Measurements from ENCODE around the gene PWWP2B. TPM values are rescaled to one million over a fixed set of nuclear protein-coding genes. Genes with fewer than 3 reads are reported as not detected.
"Not testable (repeated sequence)": the region's sequence is repeated elsewhere in the genome, so short reads cannot be mapped to it uniquely, and the experiment has no call there.

PWWP2B gene
- polyA plus RNA-seq, 2 of the 4 experiments (the other 2 are of a cell fraction), result 2.8 to 7.3 TPM

DNA sequence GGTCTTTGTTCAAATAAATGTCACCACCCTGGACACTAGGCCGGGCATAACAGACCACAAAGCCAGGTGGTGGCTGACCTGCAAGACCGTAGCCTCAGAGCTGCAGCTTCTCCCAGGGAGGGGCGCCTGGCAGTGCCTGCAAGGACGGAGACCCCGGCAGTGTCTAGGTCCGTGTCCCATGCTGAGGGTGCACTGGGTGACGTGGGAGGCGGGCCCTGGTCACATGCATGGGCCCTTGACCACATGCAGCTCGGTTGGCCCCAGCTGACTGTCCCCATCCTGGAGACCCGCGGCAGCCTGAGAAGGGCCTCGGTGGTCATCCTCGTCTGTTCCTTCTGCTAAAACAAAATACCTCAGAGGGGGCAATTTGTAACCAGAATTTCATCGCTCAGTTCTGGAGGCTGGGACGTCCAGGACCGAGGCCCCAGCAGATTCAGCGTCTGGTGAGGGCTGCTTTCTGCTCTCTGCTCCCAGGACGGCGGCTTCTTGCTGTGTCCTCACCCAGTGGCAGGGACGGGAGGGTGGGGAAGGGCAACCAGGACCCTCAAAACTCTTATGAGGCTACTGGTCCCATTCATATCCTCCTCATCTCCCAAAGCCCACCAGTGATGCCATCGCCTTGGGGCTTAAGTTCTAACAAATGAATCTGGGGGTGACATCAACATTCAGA lies 36.8 kb downstream of the PWWP2B start:
- DNase-seq (ENCODE audit: low read depth in 1 of 2, low spot score in 1 of 2) (no peak), ATAC-seq (no peak), FAIRE-seq (no peak)
- no peaks in the 10 kb centered on the region for H3K9me3 ChIP-seq
- no peak overlapping the region for H3K4me3 ChIP-seq
- H3K4me1 ChIP-seq, result peaks cover 8% of the 10 kb centered on the region
- H3K4me2 ChIP-seq, result peak overlapping the region; percentile 71
- WGBS (ENCODE audit: missing lambda C conversion rate), result 89% methylated on average over 21 of the region's 21 CpGs
- TF ChIP-seq ZC3H11A (IDR thresholded peaks at IDR 0.05) (no peak), HOXA7 (CRISPR knock-in tag; IDR thresholded peaks at IDR 0.05) (no peak), EHF (CRISPR knock-in tag; IDR thresholded peaks at IDR 0.05) (no peak), PBX3 (IDR thresholded peaks at IDR 0.05) (no peak), ESRRA (IDR thresholded peaks at IDR 0.05; ENCODE audit: borderline replicate concordance, low read length) (no peak), FOSB (CRISPR knock-in tag; IDR thresholded peaks at IDR 0.05) (no peak), BCL3 (IDR thresholded peaks at IDR 0.05) (no peak), SREBF2 (IDR thresholded peaks at IDR 0.05) (no peak), JUN (IDR thresholded peaks at IDR 0.05) (no peak), MYC (IDR thresholded peaks at IDR 0.05; ENCODE audit: borderline replicate concordance, low read length) (no peak)
- TF ChIP-seq, protein P1, sequence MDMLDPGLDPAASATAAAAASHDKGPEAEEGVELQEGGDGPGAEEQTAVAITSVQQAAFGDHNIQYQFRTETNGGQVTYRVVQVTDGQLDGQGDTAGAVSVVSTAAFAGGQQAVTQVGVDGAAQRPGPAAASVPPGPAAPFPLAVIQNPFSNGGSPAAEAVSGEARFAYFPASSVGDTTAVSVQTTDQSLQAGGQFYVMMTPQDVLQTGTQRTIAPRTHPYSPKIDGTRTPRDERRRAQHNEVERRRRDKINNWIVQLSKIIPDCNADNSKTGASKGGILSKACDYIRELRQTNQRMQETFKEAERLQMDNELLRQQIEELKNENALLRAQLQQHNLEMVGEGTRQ (IDR thresholded peaks at IDR 0.05), result no peak
- TF ChIP-seq, protein P2, sequence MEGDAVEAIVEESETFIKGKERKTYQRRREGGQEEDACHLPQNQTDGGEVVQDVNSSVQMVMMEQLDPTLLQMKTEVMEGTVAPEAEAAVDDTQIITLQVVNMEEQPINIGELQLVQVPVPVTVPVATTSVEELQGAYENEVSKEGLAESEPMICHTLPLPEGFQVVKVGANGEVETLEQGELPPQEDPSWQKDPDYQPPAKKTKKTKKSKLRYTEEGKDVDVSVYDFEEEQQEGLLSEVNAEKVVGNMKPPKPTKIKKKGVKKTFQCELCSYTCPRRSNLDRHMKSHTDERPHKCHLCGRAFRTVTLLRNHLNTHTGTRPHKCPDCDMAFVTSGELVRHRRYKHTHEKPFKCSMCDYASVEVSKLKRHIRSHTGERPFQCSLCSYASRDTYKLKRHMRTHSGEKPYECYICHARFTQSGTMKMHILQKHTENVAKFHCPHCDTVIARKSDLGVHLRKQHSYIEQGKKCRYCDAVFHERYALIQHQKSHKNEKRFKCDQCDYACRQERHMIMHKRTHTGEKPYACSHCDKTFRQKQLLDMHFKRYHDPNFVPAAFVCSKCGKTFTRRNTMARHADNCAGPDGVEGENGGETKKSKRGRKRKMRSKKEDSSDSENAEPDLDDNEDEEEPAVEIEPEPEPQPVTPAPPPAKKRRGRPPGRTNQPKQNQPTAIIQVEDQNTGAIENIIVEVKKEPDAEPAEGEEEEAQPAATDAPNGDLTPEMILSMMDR (IDR thresholded peaks at IDR 0.05), result no peak
- POLR2A ChIA-PET, result interaction anchor here (1.2 kb wide), 1 partner anchor 13 kb away, joined by 3 read pairs; no protein-coding TSS in a partner anchor
- CTCF ChIA-PET, result interaction anchor here (0.6 to 1.2 kb wide), 4 partner anchors 9 to 515 kb away, joined by 3 read pairs; no protein-coding TSS in a partner anchor
- H3K27ac ChIP-seq, result peak overlapping the region; percentile 68 to 81

DNA sequence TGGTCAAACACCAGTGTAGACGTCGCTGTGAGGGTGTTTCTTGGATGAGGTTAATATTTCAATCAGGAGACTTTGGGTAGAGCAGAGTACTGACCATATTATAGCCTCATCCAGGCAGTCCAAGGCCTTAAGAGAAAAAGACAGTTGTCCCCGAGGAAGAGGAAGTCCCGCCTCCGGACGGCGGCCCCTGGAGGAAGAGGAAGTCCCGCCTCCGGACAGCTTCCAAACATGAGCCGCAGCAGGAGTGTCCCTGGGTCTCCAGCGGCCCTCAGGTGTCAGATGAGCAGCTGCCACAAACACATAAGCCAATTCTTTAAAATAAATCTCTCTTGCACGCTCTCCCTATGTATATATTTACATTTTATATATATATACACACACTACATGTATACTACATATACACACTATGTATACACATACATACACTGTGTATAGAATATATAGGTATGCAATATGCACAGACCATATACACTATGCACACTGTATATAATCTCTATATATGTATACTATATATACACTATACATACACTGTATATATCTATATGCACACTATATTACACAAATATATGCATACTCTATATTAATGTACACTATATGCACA lies 37.5 kb downstream of the PWWP2B start:
- Histone ChIP-seq H3K4me1 (peaks cover 6% of the 10 kb centered on the region), H3K4me3 (no peak overlapping the region), H3K27ac (peak overlapping the region; percentile 68 to 81), H3K9me3 (no peaks in the 10 kb centered on the region), H3K4me2 (peak overlapping the region; percentile 71)
- TF ChIP-seq CHD4 (IDR thresholded peaks at IDR 0.05; ENCODE audit: borderline replicate concordance) (no peak), ZC3H11A (IDR thresholded peaks at IDR 0.05) (no peak), FOSL2 (IDR thresholded peaks at IDR 0.05) (no peak), FOSL2 (CRISPR knock-in tag; IDR thresholded peaks at IDR 0.05) (no peak), JUN (IDR thresholded peaks at IDR 0.05) (no peak), RCOR1 (IDR thresholded peaks at IDR 0.05; ENCODE audit: low read depth, low read length) (no peak), ZNF302 (CRISPR knock-in tag; IDR thresholded peaks at IDR 0.05) (no peak), CBX8 (IDR thresholded peaks at IDR 0.05) (no peak), MYC (IDR thresholded peaks at IDR 0.05; ENCODE audit: borderline replicate concordance, low read length) (no peak), CHD2 (IDR thresholded peaks at IDR 0.05; ENCODE audit: low read length, partially characterized antibody) (no peak), RARB (CRISPR knock-in tag; IDR thresholded peaks at IDR 0.05) (no peak)
- TF ChIP-seq, protein P2 (IDR thresholded peaks at IDR 0.05), result no peak
- TF ChIP-seq, protein P3, sequence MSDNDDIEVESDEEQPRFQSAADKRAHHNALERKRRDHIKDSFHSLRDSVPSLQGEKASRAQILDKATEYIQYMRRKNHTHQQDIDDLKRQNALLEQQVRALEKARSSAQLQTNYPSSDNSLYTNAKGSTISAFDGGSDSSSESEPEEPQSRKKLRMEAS (IDR thresholded peaks at IDR 0.05), result no peak
- 13% methylated on average over 12 of the region's 12 CpGs for WGBS (ENCODE audit: missing lambda C conversion rate)
- peak; percentile 55 to 80; a peak in 3 of 6 replicates for ATAC-seq
- POLR2A ChIA-PET, result interaction anchor here (1.2 kb wide), 1 partner anchor 14 kb away, joined by 3 read pairs; no protein-coding TSS in a partner anchor
- FAIRE-seq, result peak; percentile 51
- CTCF ChIA-PET, result interaction anchor here (0.7 to 1.2 kb wide), 2 partner anchors 9 to 10 kb away, joined by 3 read pairs; no protein-coding TSS in a partner anchor
- DNase-seq (ENCODE audit: low read depth in 1 of 2, low spot score in 1 of 2), result peak in 1 of 2 experiments; percentile 59

DNA sequence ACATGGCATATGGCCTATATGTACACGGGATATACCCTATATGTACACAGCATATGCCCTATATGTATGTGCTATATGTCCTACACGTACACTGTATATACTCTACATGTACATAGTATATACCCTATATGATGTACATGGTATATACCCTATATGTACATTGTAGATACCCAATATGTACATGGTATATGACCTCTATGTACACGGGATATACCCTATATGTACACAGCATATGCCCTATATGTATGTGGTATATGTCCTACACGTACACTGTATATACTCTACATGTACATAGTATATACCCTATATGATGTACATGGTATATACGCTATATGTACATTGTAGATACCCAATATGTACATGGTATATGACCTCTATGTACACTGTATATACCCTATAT lies 38.3 kb downstream of the PWWP2B start:
- CTCF ChIA-PET; POLR2A ChIA-PET; H3K4me1 ChIP-seq; H3K4me2 ChIP-seq; H3K27ac ChIP-seq; ATAC-seq; H3K4me3 ChIP-seq; DNase-seq (ENCODE audit: low read depth in 1 of 2, low spot score in 1 of 2); H3K9me3 ChIP-seq: not testable (repeated sequence)
- peak; percentile 98 for FAIRE-seq
- WGBS (ENCODE audit: missing lambda C conversion rate), result 47% methylated on average over 5 of the region's 5 CpGs

GRCh38 chr10:132436096-132436495 lies 39.1 kb downstream of the PWWP2B start:
- POLR2A ChIA-PET, result not testable (repeated sequence)

More at GRCh38 chr10:132436096-132436495, 39.1 kb downstream of the PWWP2B start:
- WGBS (ENCODE audit: missing lambda C conversion rate), result 100% methylated on average over 1 of the region's 3 CpGs
- not testable (repeated sequence) for H3K9me3 ChIP-seq; FAIRE-seq; H3K4me3 ChIP-seq; ATAC-seq; H3K27ac ChIP-seq; DNase-seq (ENCODE audit: low read depth in 1 of 2, low spot score in 1 of 2); H3K4me1 ChIP-seq; H3K4me2 ChIP-seq
- CTCF ChIA-PET, result interaction anchor here (2.4 kb wide), 1 partner anchor 11 kb away, joined by 8 read pairs; no protein-coding TSS in a partner anchor
